ENCODE data around the gene TINAGL1.

DNA sequence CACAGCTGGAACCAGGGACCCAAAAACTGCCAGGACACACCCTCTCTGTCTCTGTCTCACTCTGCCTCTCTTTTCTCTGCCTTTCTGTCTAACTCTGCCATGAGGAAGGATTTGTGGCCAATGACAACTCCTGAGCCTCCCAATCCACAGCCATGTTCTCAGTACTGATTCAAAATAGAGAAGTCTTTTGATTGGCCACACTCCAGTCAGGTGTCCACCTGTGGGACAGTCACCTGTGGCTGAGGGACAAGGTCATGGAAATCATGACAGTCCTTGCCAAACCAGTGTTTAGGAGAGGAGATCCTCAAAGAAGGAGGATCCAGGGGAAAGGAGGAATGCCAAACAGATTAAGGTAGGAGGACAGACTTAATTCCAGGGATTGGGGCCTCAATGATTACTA is 15.8 kb downstream of the TINAGL1 start:
- TF ChIP-seq, protein P1, sequence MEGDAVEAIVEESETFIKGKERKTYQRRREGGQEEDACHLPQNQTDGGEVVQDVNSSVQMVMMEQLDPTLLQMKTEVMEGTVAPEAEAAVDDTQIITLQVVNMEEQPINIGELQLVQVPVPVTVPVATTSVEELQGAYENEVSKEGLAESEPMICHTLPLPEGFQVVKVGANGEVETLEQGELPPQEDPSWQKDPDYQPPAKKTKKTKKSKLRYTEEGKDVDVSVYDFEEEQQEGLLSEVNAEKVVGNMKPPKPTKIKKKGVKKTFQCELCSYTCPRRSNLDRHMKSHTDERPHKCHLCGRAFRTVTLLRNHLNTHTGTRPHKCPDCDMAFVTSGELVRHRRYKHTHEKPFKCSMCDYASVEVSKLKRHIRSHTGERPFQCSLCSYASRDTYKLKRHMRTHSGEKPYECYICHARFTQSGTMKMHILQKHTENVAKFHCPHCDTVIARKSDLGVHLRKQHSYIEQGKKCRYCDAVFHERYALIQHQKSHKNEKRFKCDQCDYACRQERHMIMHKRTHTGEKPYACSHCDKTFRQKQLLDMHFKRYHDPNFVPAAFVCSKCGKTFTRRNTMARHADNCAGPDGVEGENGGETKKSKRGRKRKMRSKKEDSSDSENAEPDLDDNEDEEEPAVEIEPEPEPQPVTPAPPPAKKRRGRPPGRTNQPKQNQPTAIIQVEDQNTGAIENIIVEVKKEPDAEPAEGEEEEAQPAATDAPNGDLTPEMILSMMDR (conservative IDR thresholded peaks at IDR 0.05) = no peak
- no peak for TF ChIP-seq EZH2 (IDR thresholded peaks at IDR 0.05; ENCODE audit: low read depth)
